ENCODE measurements around the gene OXLD1. TPM values are rescaled to one million over a fixed set of nuclear protein-coding genes. Genes with fewer than 3 reads are reported as not detected.

The OXLD1 gene
- total and polyA plus RNA-seq, 10 of the 15 experiments (the other 5 are each of a cell fraction or from before 2014, with no cell fraction given), result 4.6 to 89.5 (median 39.8) TPM

DNA sequence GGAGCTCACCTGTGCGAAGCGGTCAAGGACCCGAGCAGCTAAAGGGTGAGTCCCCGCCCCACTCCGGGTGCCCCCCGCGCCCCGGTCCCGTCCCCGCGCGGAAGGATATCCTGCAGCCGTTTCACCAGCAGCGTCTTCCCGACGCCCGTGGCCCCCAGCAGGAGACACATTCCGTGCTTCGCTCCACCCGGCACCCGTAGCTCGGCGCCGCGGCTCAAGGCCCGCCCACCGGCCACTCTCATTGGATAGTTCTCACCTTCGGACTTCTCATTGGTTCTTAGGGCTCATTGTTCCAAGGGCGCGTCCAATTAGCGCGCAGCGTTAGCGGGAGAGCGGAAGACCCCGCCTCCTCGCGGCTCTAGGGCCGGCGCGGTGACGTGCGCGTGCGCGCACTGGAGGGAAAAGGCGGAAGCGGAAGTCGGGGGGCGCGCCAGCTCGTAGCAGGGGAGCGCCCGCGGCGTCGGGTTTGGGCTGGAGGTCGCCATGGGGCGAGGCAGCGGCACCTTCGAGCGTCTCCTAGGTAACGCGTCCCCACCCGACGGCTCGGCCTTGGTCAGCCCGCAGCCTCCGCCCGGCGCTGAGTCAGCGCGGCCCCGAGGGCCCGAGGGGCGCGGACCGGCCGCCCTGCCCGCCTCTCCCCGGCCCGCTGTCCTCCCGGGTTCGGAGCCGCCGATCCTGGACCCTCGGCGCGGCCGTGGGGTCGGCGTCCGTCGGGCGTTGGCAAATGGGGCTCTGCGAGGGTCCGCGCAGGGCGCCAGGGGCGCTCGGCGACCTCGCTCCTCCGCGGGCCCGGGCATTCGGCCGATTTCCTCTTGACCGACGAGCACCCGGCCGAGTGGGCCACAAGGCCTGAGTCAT, 17.4 kb upstream of the OXLD1 start, which contains the start of the genes ARL16 and HGS (continued):
- TF ChIP-seq, protein P1, sequence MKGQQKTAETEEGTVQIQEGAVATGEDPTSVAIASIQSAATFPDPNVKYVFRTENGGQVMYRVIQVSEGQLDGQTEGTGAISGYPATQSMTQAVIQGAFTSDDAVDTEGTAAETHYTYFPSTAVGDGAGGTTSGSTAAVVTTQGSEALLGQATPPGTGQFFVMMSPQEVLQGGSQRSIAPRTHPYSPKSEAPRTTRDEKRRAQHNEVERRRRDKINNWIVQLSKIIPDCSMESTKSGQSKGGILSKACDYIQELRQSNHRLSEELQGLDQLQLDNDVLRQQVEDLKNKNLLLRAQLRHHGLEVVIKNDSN (IDR thresholded peaks at IDR 0.05; ENCODE audit: borderline replicate concordance, extremely low read length, insufficient read depth, low read depth, low read length), result no peak
- peak; percentile 95 for TF ChIP-seq CHD2 (IDR thresholded peaks at IDR 0.05; ENCODE audit: borderline replicate concordance, low read depth, low read length)
- TF ChIP-seq NBN (IDR thresholded peaks at IDR 0.05), result peak; percentile 70; the same call in 1 of the 2 replicates
- TF ChIP-seq MEF2A (IDR thresholded peaks at IDR 0.05; ENCODE audit: insufficient read depth, low read depth, low read length), result no peak
- TF ChIP-seq KAT2A (conservative IDR thresholded peaks at IDR 0.05; ENCODE audit: control insufficient read depth, low read depth, low read length), result no peak
- TF ChIP-seq CHD1 (IDR thresholded peaks at IDR 0.05; ENCODE audit: low read depth, low read length), result peak; percentile 59; the same call in 1 of the 2 replicates
- peak; percentile 89; the same call in 1 of the 2 replicates for TF ChIP-seq SIN3A (IDR thresholded peaks at IDR 0.05; ENCODE audit: low read depth, low read length)
- TF ChIP-seq, protein P2, sequence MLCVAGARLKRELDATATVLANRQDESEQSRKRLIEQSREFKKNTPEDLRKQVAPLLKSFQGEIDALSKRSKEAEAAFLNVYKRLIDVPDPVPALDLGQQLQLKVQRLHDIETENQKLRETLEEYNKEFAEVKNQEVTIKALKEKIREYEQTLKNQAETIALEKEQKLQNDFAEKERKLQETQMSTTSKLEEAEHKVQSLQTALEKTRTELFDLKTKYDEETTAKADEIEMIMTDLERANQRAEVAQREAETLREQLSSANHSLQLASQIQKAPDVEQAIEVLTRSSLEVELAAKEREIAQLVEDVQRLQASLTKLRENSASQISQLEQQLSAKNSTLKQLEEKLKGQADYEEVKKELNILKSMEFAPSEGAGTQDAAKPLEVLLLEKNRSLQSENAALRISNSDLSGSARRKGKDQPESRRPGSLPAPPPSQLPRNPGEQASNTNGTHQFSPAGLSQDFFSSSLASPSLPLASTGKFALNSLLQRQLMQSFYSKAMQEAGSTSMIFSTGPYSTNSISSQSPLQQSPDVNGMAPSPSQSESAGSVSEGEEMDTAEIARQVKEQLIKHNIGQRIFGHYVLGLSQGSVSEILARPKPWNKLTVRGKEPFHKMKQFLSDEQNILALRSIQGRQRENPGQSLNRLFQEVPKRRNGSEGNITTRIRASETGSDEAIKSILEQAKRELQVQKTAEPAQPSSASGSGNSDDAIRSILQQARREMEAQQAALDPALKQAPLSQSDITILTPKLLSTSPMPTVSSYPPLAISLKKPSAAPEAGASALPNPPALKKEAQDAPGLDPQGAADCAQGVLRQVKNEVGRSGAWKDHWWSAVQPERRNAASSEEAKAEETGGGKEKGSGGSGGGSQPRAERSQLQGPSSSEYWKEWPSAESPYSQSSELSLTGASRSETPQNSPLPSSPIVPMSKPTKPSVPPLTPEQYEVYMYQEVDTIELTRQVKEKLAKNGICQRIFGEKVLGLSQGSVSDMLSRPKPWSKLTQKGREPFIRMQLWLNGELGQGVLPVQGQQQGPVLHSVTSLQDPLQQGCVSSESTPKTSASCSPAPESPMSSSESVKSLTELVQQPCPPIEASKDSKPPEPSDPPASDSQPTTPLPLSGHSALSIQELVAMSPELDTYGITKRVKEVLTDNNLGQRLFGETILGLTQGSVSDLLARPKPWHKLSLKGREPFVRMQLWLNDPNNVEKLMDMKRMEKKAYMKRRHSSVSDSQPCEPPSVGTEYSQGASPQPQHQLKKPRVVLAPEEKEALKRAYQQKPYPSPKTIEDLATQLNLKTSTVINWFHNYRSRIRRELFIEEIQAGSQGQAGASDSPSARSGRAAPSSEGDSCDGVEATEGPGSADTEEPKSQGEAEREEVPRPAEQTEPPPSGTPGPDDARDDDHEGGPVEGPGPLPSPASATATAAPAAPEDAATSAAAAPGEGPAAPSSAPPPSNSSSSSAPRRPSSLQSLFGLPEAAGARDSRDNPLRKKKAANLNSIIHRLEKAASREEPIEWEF (IDR thresholded peaks at IDR 0.05; ENCODE audit: insufficient replicate concordance, low read depth, low read length), result no peak
- no peak for TF ChIP-seq CBX5 (IDR thresholded peaks at IDR 0.05; ENCODE audit: low read depth)
- TF ChIP-seq, protein P3, sequence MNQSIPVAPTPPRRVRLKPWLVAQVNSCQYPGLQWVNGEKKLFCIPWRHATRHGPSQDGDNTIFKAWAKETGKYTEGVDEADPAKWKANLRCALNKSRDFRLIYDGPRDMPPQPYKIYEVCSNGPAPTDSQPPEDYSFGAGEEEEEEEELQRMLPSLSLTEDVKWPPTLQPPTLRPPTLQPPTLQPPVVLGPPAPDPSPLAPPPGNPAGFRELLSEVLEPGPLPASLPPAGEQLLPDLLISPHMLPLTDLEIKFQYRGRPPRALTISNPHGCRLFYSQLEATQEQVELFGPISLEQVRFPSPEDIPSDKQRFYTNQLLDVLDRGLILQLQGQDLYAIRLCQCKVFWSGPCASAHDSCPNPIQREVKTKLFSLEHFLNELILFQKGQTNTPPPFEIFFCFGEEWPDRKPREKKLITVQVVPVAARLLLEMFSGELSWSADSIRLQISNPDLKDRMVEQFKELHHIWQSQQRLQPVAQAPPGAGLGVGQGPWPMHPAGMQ (IDR thresholded peaks at IDR 0.05; ENCODE audit: borderline replicate concordance), result no peak
- TF ChIP-seq KDM1A (IDR thresholded peaks at IDR 0.05; ENCODE audit: borderline replicate concordance), result no peak
- TF ChIP-seq NFYB (IDR thresholded peaks at IDR 0.05; ENCODE audit: insufficient read depth, low read depth, low read length), result peak; percentile 96
- no peak for TF ChIP-seq BRCA1 (IDR thresholded peaks at IDR 0.05; ENCODE audit: low read depth, low read length)
- TF ChIP-seq TBL1XR1 (IDR thresholded peaks at IDR 0.05; ENCODE audit: low read depth, low read length), result no peak
- TF ChIP-seq HDGF (IDR thresholded peaks at IDR 0.05), result no peak
- peak; percentile 67 for TF ChIP-seq NRF1 (conservative IDR thresholded peaks at IDR 0.05; ENCODE audit: low read depth, low read length)
- TF ChIP-seq EZH2 (IDR thresholded peaks at IDR 0.05; ENCODE audit: borderline replicate concordance, control insufficient read depth, low read depth, low read length), result no peak
- TF ChIP-seq, protein P4, sequence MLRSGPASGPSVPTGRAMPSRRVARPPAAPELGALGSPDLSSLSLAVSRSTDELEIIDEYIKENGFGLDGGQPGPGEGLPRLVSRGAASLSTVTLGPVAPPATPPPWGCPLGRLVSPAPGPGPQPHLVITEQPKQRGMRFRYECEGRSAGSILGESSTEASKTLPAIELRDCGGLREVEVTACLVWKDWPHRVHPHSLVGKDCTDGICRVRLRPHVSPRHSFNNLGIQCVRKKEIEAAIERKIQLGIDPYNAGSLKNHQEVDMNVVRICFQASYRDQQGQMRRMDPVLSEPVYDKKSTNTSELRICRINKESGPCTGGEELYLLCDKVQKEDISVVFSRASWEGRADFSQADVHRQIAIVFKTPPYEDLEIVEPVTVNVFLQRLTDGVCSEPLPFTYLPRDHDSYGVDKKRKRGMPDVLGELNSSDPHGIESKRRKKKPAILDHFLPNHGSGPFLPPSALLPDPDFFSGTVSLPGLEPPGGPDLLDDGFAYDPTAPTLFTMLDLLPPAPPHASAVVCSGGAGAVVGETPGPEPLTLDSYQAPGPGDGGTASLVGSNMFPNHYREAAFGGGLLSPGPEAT (IDR thresholded peaks at IDR 0.05; ENCODE audit: low read depth), result peak; percentile 73; the same call in 1 of the 2 replicates
- TF ChIP-seq POLR2AphosphoS5 (IDR thresholded peaks at IDR 0.05; ENCODE audit: low read length), result peak; percentile 73; the same call in 1 of the 2 replicates

Data from GM12878 (cell line).